ENCODE data around the gene CA10. TPM values are rescaled to one million over a fixed set of nuclear protein-coding genes. Genes with fewer than 3 reads are reported as not detected.

The CA10 gene
- total and polyA plus RNA-seq, 7 donors: 0.28 to 2.9 (median 0.49) TPM; not detected in 2

DNA sequence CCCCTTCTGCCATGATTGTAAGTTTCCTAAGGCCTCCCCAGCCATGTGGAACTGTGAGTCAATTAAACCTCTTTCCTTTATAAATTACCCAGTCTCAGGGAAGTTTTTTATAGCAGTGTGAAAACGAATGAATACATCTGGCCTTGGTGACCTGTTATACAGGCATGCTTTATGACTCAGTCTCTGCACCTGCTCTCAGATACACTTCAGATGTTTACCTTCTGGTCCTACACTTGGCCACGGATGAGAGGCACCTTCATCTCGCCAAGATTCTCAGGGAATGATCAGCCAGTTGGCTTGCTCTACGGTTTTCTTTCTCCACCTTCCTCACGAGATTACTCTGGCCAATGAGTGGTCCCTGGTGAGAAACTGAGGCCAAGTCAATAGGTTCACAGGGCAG, 304.7 kb downstream of the CA10 start:
- Histone ChIP-seq H3K27ac (no peak overlapping the region), H3K4me3 (no peak overlapping the region), H3K9me3 (no peaks in the 10 kb centered on the region), H3K27me3 (no peaks in the 10 kb centered on the region), H3K4me1 (no peaks in the 10 kb centered on the region), H3K36me3 (no peaks in the 10 kb centered on the region)
- intact Hi-C loops (cut with DNase I): no loop called here
- WGBS, 2 donors: 13 to 53% methylated on average over 5 of the region's 5 CpGs
- no peak for DNase-seq
- TF ChIP-seq EP300 (IDR thresholded peaks at IDR 0.05): no peak
- TF ChIP-seq, protein P1, sequence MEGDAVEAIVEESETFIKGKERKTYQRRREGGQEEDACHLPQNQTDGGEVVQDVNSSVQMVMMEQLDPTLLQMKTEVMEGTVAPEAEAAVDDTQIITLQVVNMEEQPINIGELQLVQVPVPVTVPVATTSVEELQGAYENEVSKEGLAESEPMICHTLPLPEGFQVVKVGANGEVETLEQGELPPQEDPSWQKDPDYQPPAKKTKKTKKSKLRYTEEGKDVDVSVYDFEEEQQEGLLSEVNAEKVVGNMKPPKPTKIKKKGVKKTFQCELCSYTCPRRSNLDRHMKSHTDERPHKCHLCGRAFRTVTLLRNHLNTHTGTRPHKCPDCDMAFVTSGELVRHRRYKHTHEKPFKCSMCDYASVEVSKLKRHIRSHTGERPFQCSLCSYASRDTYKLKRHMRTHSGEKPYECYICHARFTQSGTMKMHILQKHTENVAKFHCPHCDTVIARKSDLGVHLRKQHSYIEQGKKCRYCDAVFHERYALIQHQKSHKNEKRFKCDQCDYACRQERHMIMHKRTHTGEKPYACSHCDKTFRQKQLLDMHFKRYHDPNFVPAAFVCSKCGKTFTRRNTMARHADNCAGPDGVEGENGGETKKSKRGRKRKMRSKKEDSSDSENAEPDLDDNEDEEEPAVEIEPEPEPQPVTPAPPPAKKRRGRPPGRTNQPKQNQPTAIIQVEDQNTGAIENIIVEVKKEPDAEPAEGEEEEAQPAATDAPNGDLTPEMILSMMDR (IDR thresholded peaks at IDR 0.05): no peak
- TF ChIP-seq POLR2A (IDR thresholded peaks at IDR 0.05): no peak
- no peak for TF ChIP-seq POLR2AphosphoS5 (IDR thresholded peaks at IDR 0.05)

DNA sequence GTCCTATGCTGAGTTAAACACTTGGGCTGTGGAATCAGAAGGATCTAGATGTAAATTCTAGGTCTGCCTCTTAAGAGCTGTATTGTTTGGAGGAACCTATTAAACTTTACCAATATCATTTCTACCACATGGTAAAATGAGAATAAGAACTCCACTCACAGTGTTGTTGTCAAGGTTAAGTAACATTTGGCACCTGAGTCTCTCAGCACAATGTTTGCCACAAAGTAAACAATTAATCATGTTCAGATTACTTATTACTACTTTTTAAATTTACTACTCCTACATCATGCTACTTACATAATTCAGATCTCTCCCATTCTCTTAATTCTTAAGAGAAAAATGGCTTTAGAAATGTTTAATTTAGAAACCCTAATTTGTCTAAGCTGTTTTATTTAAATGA, 305.9 kb downstream of the CA10 start:
- intact Hi-C loops (cut with DNase I): no loop called here
- H3K4me3 ChIP-seq: no peak overlapping the region
- H3K9me3 ChIP-seq: no peaks in the 10 kb centered on the region
- DNase-seq: no peak
- TF ChIP-seq, protein P1 (IDR thresholded peaks at IDR 0.05): no peak
- no peak for TF ChIP-seq POLR2A (IDR thresholded peaks at IDR 0.05)
- no peak for TF ChIP-seq POLR2AphosphoS5 (IDR thresholded peaks at IDR 0.05)
- TF ChIP-seq EP300 (IDR thresholded peaks at IDR 0.05): no peak
- no peaks in the 10 kb centered on the region for H3K27me3 ChIP-seq
- H3K4me1 ChIP-seq: no peaks in the 10 kb centered on the region
- no peak overlapping the region for H3K27ac ChIP-seq
- H3K36me3 ChIP-seq: no peaks in the 10 kb centered on the region

DNA sequence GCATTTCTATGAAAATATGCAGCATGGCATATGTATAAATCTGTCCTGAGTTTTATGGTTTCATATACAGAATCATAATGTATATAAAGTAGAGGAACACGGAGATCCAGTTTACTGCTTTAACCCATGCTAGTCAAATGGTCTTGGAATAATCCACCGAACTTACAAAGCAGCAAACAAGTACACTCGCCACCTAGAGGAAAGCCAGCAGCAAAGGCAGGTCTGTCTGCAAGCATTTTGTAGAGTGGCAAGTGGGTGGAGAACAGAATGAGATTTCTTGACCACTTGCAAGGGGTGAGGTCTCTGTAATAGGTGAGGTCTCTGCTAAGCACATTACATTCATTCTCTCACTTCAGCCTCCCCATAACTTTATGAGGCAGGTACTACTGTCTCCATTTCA, 308.3 kb downstream of the CA10 start:
- no peak overlapping the region for H3K27ac ChIP-seq
- WGBS, 2 donors: 25 to 36% methylated on average over 3 of the region's 3 CpGs
- H3K4me1 ChIP-seq: no peaks in the 10 kb centered on the region
- no peaks in the 10 kb centered on the region for H3K36me3 ChIP-seq
- TF ChIP-seq EP300 (IDR thresholded peaks at IDR 0.05) (no peak), POLR2A (IDR thresholded peaks at IDR 0.05) (no peak), POLR2AphosphoS5 (IDR thresholded peaks at IDR 0.05) (no peak)
- TF ChIP-seq, protein P1 (IDR thresholded peaks at IDR 0.05): no peak
- H3K9me3 ChIP-seq: no peaks in the 10 kb centered on the region
- DNase-seq: no peak
- H3K4me3 ChIP-seq: no peak overlapping the region
- H3K27me3 ChIP-seq: no peaks in the 10 kb centered on the region
- intact Hi-C loops (cut with DNase I): no loop called here

DNA sequence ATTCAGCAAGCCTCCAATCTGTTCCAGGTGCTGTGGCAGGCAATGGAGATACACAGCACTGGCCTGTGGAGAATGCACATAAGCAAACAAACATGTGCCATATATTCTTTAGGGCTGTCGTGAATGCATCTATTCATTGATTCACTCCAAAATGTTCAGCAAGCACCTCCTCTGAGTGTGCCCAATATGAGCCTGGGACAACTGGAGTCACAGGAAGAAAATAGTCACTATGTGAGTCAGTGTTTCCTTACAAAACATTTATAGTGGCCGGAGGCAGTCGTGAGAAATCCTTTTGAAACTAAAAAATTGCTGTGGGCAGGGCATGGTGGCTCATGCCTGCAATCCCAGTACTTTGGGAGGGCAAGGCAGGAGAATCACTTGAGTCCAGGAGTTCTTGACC, 310.1 kb downstream of the CA10 start:
- no peaks in the 10 kb centered on the region for H3K27me3 ChIP-seq
- no peak overlapping the region for H3K4me3 ChIP-seq
- intact Hi-C loops (cut with DNase I): no loop called here
- H3K4me1 ChIP-seq: no peaks in the 10 kb centered on the region
- no peak overlapping the region for H3K27ac ChIP-seq
- H3K36me3 ChIP-seq: no peaks in the 10 kb centered on the region
- TF ChIP-seq EP300 (IDR thresholded peaks at IDR 0.05) (no peak), POLR2A (IDR thresholded peaks at IDR 0.05) (no peak), POLR2AphosphoS5 (IDR thresholded peaks at IDR 0.05) (no peak)
- TF ChIP-seq, protein P1 (IDR thresholded peaks at IDR 0.05): no peak
- H3K9me3 ChIP-seq: no peaks in the 10 kb centered on the region
- DNase-seq: no peak
- 52 to 71% methylated on average over 3 of the region's 3 CpGs for WGBS, 2 donors

DNA sequence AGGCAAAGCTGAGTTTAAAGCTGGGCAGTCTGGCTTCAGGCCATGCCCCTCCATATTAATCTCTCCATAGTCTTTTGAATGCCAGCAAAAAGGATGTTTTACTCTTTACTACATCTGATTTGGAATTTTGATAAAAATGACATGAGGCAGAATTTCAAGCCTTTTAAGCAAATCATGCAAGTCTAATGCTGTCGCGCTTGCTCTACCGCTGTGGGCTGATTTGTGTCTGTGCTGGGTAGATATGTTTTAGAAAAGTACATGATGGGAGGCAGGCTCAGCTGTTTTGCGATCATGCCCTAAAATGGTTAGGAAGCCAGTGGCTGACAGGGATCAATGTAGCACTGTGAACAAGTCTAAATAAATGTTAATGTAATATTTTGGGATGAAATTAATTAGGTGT, 311.9 kb downstream of the CA10 start:
- H3K4me3 ChIP-seq: no peak overlapping the region
- H3K36me3 ChIP-seq: no peaks in the 10 kb centered on the region
- WGBS, 2 donors: 93 to 97% methylated on average over 4 of the region's 4 CpGs
- intact Hi-C loops (cut with DNase I): no loop called here
- no peaks in the 10 kb centered on the region for H3K4me1 ChIP-seq
- TF ChIP-seq POLR2A (IDR thresholded peaks at IDR 0.05) (no peak), POLR2AphosphoS5 (IDR thresholded peaks at IDR 0.05) (no peak), EP300 (IDR thresholded peaks at IDR 0.05) (no peak)
- TF ChIP-seq, protein P1 (IDR thresholded peaks at IDR 0.05): no peak
- DNase-seq: no peak
- H3K27ac ChIP-seq: no peak overlapping the region
- no peaks in the 10 kb centered on the region for H3K9me3 ChIP-seq
- H3K27me3 ChIP-seq: no peaks in the 10 kb centered on the region

Measured in sigmoid colon (tissue), 7 donors.